Colonic mucosa (tissue), 4 donors: ENCODE measurements around the gene BEAN1. TPM values are rescaled to one million over a fixed set of nuclear protein-coding genes. Genes with fewer than 3 reads are reported as not detected.

Experiments used
- DNase-seq: peaks from one replicate; pipeline ENCODE4 v3.0.0-alpha.2; 2020
- H3K27ac ChIP-seq: fragments of 200-600 bp; one replicate; pipeline ENCODE4 v1.8.0; 2021
- H3K27me3 ChIP-seq: fragments of 200-600 bp; one replicate; pipeline ENCODE4 v1.8.0; 2021
- H3K36me3 ChIP-seq: fragments of 200-600 bp; one replicate; pipeline ENCODE4 v1.8.0; 2021
- H3K4me1 ChIP-seq: fragments of 200-600 bp; one replicate; pipeline ENCODE4 v1.8.0; 2021; ENCODE audit warnings: mild to moderate bottlenecking
- H3K4me3 ChIP-seq: fragments of 200-600 bp; one replicate; pipeline ENCODE4 v1.8.0; 2021
- H3K9ac ChIP-seq, 2 donors: one replicate each; pipeline ENCODE4 v1.7.0; 2013; ENCODE audit warnings: control low read depth in 2 of 2, low read depth in 2 of 2, low read length in 2 of 2
- H3K9me3 ChIP-seq: fragments of 200-600 bp; one replicate; pipeline ENCODE4 v1.8.0; 2021
- intact Hi-C: fragments of 100-400 bp; cut with DNase I; formaldehyde crosslinking; loops from one replicate; pipeline ENCODE4 v1.14.1; 2022
- total RNA-seq, 2 donors: library from RNA; stranded (reverse); fragmentation: NEBNext Ultra II Directional in 1 of 2; extraction: Animal tissue kit (Norgen Biotek cat#: 25700) in 1 of 2; gene quantifications; one replicate each; pipeline ENCODE4 v1.2.1, GENCODE V29; 2021
- TF ChIP-seq, protein P1 (sequence below): fragments of 200-600 bp; IDR thresholded peaks from one replicate; pipeline ENCODE4 v1.8.0; 2022; ENCODE audit warnings: antibody characterized with exemption, mild to moderate bottlenecking
- donor health status: healthy.
- donor health status: DM: no; HTN: no; CAD: no.
- donor health status: DM: no; HTN: no; CAD: no.

BEAN1 gene
- total RNA-seq, 2 donors from 2014 or later, result 0.32 TPM; not detected in 1

DNA sequence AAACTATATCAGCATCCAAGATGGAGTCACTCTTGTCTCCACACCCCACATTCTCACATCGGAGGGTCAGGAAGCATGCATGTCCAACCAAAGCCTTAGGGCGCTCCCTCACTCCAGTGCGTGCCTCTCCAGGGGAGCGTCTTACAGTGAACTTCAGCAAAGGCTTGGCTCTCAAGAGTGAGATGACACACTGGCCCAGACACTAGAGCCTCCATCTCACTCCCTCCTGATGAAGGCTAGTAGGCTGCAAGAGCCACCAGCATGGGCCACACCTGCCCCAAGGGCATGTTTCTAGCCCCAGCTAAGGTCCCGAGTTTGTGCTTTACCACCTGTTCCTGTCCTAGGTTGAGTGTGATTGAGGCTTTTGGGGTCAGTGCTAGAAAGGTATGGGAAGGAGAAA, 40.5 kb downstream of the BEAN1 start:
- intact Hi-C loops, result no loop called here
- DNase-seq, result no peak
- no peaks in the 10 kb centered on the region for H3K4me1 ChIP-seq
- H3K36me3 ChIP-seq, result no peaks in the 10 kb centered on the region
- TF ChIP-seq, protein P1, sequence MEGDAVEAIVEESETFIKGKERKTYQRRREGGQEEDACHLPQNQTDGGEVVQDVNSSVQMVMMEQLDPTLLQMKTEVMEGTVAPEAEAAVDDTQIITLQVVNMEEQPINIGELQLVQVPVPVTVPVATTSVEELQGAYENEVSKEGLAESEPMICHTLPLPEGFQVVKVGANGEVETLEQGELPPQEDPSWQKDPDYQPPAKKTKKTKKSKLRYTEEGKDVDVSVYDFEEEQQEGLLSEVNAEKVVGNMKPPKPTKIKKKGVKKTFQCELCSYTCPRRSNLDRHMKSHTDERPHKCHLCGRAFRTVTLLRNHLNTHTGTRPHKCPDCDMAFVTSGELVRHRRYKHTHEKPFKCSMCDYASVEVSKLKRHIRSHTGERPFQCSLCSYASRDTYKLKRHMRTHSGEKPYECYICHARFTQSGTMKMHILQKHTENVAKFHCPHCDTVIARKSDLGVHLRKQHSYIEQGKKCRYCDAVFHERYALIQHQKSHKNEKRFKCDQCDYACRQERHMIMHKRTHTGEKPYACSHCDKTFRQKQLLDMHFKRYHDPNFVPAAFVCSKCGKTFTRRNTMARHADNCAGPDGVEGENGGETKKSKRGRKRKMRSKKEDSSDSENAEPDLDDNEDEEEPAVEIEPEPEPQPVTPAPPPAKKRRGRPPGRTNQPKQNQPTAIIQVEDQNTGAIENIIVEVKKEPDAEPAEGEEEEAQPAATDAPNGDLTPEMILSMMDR, result no peak
- H3K9ac ChIP-seq, result no peak overlapping the region
- H3K4me3 ChIP-seq, result no peak overlapping the region
- H3K27me3 ChIP-seq, result no peaks in the 10 kb centered on the region
- no peaks in the 10 kb centered on the region for H3K9me3 ChIP-seq
- H3K27ac ChIP-seq, result no peak overlapping the region

DNA sequence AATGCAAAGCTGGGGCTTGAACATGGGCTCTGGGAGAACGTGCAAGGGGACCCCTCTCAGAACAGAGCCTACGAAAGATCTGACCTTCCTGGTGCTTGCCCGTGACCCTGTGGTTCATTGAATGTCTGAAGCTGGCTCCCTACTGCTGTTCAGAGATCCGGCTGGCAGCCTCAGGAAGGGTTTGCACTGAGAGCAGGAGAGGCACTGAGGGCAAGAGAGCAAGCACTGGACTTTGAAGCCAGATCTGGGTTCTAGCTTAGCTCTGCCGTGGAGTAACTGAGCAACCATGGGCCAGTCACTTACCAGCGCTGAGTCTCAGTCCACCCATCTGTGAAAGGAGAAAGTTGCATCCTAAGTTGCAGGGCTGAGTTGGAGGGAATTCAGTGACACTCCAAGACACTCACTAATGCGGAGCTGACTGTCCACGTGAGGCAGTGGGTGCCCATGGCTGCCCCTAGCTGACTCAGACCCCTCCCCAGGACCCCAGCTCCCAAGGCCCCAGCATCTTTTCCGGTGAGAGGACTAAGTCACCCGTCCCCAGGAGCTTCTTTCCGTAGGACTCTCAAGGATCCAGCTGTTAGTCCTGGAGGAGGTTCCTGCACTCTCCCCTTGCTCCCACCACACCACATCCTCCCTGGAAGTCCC, 41.3 kb downstream of the BEAN1 start:
- Histone ChIP-seq H3K9me3 (no peaks in the 10 kb centered on the region), H3K36me3 (no peaks in the 10 kb centered on the region), H3K27me3 (no peaks in the 10 kb centered on the region), H3K9ac (no peak overlapping the region), H3K27ac (no peak overlapping the region), H3K4me3 (no peak overlapping the region), H3K4me1 (no peaks in the 10 kb centered on the region)
- intact Hi-C loops, result no loop called here
- no peak for DNase-seq
- TF ChIP-seq, protein P1, result no peak

DNA sequence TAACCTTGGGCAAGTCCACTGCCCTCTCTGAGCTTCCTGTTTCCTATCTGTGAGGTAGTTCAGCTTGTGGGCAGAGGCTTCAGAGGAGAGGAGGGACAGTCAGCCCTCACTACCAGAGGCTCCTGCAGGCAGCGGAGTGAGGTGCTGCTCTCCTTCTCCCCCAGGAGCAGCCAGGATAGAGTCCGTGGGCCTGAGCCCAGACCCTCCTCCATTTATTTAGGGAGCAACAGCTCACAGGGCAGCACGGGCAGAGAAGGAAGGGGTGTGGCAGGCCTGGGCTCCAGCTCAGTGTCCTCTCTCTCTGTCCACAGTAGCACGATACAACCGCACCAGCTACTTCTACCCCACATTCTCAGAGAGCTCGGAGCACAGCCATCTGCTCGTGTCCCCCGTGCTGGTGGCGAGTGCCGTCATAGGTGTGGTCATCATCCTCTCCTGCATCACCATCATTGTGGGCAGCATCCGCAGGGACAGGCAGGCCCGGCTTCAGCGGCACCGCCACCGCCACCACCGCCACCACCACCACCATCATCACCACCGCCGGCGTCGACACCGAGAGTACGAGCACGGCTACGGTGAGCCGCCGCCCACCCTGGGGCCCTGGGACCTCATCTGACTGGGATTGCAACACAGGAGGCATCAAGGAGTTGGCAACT, 42.3 kb downstream of the BEAN1 start:
- Histone ChIP-seq H3K4me3 (no peak overlapping the region), H3K36me3 (no peaks in the 10 kb centered on the region), H3K4me1 (no peaks in the 10 kb centered on the region), H3K9me3 (no peaks in the 10 kb centered on the region), H3K27me3 (no peaks in the 10 kb centered on the region), H3K27ac (no peak overlapping the region), H3K9ac (no peak overlapping the region)
- no peak for DNase-seq
- intact Hi-C loops, result no loop called here
- TF ChIP-seq, protein P1, result no peak

DNA sequence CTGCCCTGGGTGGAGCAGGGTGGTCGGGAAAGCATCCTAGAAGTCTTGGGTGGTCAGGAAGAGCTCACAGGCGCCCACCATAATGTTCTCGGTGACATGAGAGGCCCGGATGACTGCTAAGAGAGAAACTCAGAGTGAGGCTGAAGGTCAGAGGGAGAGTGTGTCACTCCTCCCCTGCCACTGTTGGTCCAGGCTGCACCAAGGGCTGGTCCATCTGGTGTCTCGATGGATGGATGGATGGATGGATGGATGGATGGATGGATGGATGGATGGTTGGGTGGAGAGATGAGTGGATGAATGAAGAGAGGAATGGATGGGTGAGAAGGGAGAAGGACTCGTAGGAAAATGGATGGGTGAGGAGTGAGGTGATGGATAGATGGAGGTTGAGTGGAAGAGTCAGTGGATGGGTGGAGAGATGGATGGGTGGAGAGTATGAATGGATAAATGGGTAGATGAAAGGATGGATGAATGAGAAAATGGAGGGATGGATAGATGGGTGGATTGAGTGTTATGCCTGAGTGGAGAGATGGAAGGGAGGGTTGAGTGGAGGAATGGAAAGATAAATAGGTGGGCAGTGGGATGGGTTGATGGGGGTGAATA, 43.0 kb downstream of the BEAN1 start:
- H3K4me1 ChIP-seq, result no peaks in the 10 kb centered on the region
- intact Hi-C loops, result no loop called here
- TF ChIP-seq, protein P1, result no peak

DNA sequence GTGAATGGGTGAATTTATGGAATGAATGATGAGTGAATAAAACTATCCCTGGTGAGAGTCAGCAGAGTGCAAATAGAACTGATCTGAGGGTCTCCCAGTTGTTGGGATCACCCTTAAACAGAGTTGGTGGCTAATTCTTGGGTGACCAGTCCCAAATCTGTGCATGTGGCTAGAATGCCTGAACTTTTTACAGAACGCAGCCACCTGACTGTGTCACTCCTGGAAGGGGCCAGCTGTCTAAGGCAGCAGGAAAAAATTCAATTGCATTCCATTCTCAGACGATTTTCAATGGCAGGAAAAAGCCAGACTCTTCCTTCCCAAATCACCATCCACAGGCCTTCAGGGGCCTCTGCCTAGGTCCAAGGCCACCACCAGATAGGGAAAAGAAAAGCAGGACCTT, 43.5 kb downstream of the BEAN1 start:
- intact Hi-C loops, result no loop called here
- Histone ChIP-seq H3K27me3 (no peaks in the 10 kb centered on the region), H3K9me3 (no peaks in the 10 kb centered on the region), H3K36me3 (no peaks in the 10 kb centered on the region), H3K27ac (no peak overlapping the region), H3K4me1 (no peaks in the 10 kb centered on the region), H3K4me3 (no peak overlapping the region), H3K9ac (no peak overlapping the region)
- DNase-seq, result no peak
- TF ChIP-seq, protein P1, result no peak

More for the DNA sequence above, 43.0 kb downstream of the BEAN1 start:
- DNase-seq, result no peak
- Histone ChIP-seq H3K9me3 (no peaks in the 10 kb centered on the region), H3K4me3 (no peak overlapping the region), H3K27ac (no peak overlapping the region), H3K27me3 (no peaks in the 10 kb centered on the region), H3K9ac (no peak overlapping the region), H3K36me3 (no peaks in the 10 kb centered on the region)
